OCI-LY3 (cell line): ENCODE data around the gene CBY2.

Experiments
- H2AFZ ChIP-seq: fragments of 200-600, 300-600 bp; shearing (Covaris generic); 2 replicates; pipeline ENCODE4 v1.6.0; 2014; ENCODE audit warnings: antibody characterized with exemption, low read depth, low read length
- H3K27ac ChIP-seq: fragments of 200-600, 300-600 bp; sonication (generic); 2 replicates; pipeline ENCODE4 v1.5.1; 2014; ENCODE audit warnings: mild to moderate bottlenecking, low read length, moderate library complexity, mixed read lengths
- H3K27me3 ChIP-seq: fragments of 200-600, 300-600 bp; sonication (generic); 2 replicates; pipeline ENCODE4 v1.6.1; 2014; ENCODE audit warnings: low read depth, low read length, mixed read lengths
- H3K36me3 ChIP-seq: fragments of 200-600, 300-600 bp; sonication (generic); replicated peaks from 2 replicates; pipeline ENCODE3; 2014; ENCODE audit warnings: low read depth, low read length, mixed read lengths
- H3K4me1 ChIP-seq: fragments of 300-600, 200-600 bp; sonication (generic); 2 replicates; pipeline ENCODE4 v1.6.1; 2014; ENCODE audit warnings: low read length, mixed read lengths
- H3K4me2 ChIP-seq: fragments of 200-600, 300-600 bp; sonication (generic); 2 replicates; pipeline ENCODE4 v1.6.1; 2014; ENCODE audit warnings: low read length, mixed read lengths
- H3K4me3 ChIP-seq: fragments of 300-600, 200-600 bp; sonication (generic); 2 replicates; pipeline ENCODE4 v1.5.1; 2014; ENCODE audit warnings: antibody characterized with exemption, mild to moderate bottlenecking, low read length, moderate library complexity
- H3K79me2 ChIP-seq: fragments of 300-600, 200-600 bp; shearing (Covaris generic); 2 replicates; pipeline ENCODE4 v1.6.1; 2014; ENCODE audit warnings: mild to moderate bottlenecking, low read length, mixed read lengths
- H3K9ac ChIP-seq: fragments of 300-600, 200-600 bp; shearing (Covaris generic); 2 replicates; pipeline ENCODE4 v1.6.0; 2014; ENCODE audit warnings: mild to moderate bottlenecking, low read length, moderate library complexity
- H3K9me3 ChIP-seq: fragments of 200-600, 300-600 bp; shearing (Covaris generic); 2 replicates; pipeline ENCODE4 v1.6.1; 2014; ENCODE audit warnings: low read length, mixed read lengths; ENCODE audit not compliant: insufficient read depth
- H4K20me1 ChIP-seq: fragments of 200-600, 300-600 bp; sonication (generic); 2 replicates; pipeline ENCODE4 v1.6.1; 2016; ENCODE audit warnings: low read length, mixed read lengths; ENCODE audit not compliant: insufficient read depth
- EZH2phosphoT487 ChIP-seq: fragments of 200-600 bp; shearing (Covaris generic); IDR thresholded peaks from 2 replicates; pipeline ENCODE4 v1.6.1; 2018; ENCODE audit warnings: antibody characterized with exemption, mixed run types, low read depth
- TF ChIP-seq, protein P1 (sequence below): fragments of 200-600, 300-600 bp; sonication (generic); IDR thresholded peaks from 2 replicates; pipeline ENCODE4 v1.5.1; 2014; ENCODE audit warnings: antibody characterized with exemption, low read length, low read depth

The CBY2 gene

DNA sequence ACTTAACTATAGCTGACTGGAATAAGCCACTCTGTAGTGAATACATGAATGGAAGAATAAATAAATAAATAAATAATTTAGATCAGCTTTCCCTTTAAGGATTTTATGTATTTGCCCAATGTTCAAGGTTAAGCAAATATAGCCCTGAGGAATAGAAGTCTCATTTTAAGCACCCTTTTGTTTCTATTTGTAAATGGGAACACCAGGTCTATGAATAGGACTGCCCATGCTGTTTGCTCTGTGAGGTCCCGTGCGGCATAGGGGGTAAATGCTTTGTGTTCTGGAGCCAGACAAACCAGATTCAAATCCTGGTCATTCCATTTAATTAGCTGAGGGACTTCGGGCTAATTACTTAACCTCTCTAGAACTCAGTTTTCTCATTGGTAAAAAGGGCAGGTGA, 29.3 kb downstream of the CBY2 start:
- TF ChIP-seq EZH2phosphoT487, result no peak
- TF ChIP-seq, protein P1, sequence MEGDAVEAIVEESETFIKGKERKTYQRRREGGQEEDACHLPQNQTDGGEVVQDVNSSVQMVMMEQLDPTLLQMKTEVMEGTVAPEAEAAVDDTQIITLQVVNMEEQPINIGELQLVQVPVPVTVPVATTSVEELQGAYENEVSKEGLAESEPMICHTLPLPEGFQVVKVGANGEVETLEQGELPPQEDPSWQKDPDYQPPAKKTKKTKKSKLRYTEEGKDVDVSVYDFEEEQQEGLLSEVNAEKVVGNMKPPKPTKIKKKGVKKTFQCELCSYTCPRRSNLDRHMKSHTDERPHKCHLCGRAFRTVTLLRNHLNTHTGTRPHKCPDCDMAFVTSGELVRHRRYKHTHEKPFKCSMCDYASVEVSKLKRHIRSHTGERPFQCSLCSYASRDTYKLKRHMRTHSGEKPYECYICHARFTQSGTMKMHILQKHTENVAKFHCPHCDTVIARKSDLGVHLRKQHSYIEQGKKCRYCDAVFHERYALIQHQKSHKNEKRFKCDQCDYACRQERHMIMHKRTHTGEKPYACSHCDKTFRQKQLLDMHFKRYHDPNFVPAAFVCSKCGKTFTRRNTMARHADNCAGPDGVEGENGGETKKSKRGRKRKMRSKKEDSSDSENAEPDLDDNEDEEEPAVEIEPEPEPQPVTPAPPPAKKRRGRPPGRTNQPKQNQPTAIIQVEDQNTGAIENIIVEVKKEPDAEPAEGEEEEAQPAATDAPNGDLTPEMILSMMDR, result no peak
- no peak overlapping the region for H3K4me3 ChIP-seq
- H3K36me3 ChIP-seq, result no peaks in the 10 kb centered on the region
- peaks cover 26% of the 10 kb centered on the region for H3K27me3 ChIP-seq
- H3K27ac ChIP-seq, result no peak overlapping the region
- no peaks in the 10 kb centered on the region for H4K20me1 ChIP-seq
- H3K4me2 ChIP-seq, result no peak overlapping the region
- H3K4me1 ChIP-seq, result peaks cover 17% of the 10 kb centered on the region
- no peak overlapping the region for H2AFZ ChIP-seq
- no peaks in the 10 kb centered on the region for H3K79me2 ChIP-seq
- no peak overlapping the region for H3K9ac ChIP-seq
- no peaks in the 10 kb centered on the region for H3K9me3 ChIP-seq

DNA sequence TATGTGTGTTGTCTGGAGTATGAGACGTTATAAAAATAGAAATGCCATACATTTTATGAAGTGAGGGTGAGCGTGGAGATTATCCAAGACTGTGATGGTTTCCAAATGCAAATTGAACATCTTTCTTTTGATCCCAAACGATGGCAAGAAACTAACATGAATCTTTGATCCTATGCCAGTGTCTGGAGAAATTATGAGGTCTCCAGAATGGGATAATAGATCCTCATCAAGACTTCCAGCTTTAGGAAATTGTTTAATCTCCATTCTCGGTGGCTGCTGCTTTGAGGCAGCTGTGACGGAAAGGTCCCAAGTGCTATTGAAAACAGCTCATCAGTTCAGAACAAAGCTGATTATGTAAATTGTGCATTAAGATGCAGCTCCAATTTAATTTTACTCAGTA, 30.8 kb downstream of the CBY2 start:
- TF ChIP-seq EZH2phosphoT487, result no peak
- TF ChIP-seq, protein P1, result no peak
- no peaks in the 10 kb centered on the region for H3K36me3 ChIP-seq
- no peaks in the 10 kb centered on the region for H3K79me2 ChIP-seq
- H3K9me3 ChIP-seq, result no peaks in the 10 kb centered on the region
- H3K27me3 ChIP-seq, result peaks cover 26% of the 10 kb centered on the region
- H3K4me3 ChIP-seq, result no peak overlapping the region
- H2AFZ ChIP-seq, result no peak overlapping the region
- H4K20me1 ChIP-seq, result no peaks in the 10 kb centered on the region
- H3K4me2 ChIP-seq, result no peak overlapping the region
- peaks cover 10% of the 10 kb centered on the region for H3K4me1 ChIP-seq
- no peak overlapping the region for H3K27ac ChIP-seq
- no peak overlapping the region for H3K9ac ChIP-seq

DNA sequence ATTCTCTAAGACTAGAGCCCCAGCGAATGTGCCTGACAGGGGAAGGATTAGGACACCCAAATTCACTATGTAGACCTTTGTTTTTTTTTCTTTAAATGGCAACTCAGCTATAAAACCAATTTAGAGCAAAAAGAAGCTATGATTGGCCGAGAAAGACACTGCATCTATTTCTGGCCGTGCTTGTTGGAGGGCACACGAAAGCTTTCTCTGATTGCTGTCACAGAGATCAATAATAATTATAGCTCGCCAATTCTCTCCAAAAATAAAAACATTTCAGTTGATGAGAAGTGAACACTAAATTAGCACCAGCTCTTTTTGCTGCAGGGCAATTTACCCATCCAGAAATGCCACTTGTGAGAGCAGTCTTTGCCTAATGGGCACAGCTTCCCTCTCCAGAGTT, 31.2 kb downstream of the CBY2 start:
- no peaks in the 10 kb centered on the region for H3K79me2 ChIP-seq
- H3K36me3 ChIP-seq, result no peaks in the 10 kb centered on the region
- H3K9me3 ChIP-seq, result no peaks in the 10 kb centered on the region
- TF ChIP-seq, protein P1, result no peak
- no peak for TF ChIP-seq EZH2phosphoT487
- H3K9ac ChIP-seq, result no peak overlapping the region
- no peak overlapping the region for H3K4me2 ChIP-seq
- peaks cover 6% of the 10 kb centered on the region for H3K4me1 ChIP-seq
- H3K27me3 ChIP-seq, result peaks cover 26% of the 10 kb centered on the region
- no peak overlapping the region for H3K4me3 ChIP-seq
- H3K27ac ChIP-seq, result no peak overlapping the region
- H2AFZ ChIP-seq, result no peak overlapping the region; the same call in 1 of the 2 replicates
- no peaks in the 10 kb centered on the region for H4K20me1 ChIP-seq

GRCh38 chr13:45737571-45738017, 35.5 kb downstream of the CBY2 start:
- Histone ChIP-seq H3K9me3 (no peaks in the 10 kb centered on the region), H3K4me1 (no peaks in the 10 kb centered on the region), H4K20me1 (no peaks in the 10 kb centered on the region), H2AFZ (no peak overlapping the region), H3K27ac (no peak overlapping the region), H3K4me3 (no peak overlapping the region), H3K9ac (no peak overlapping the region), H3K4me2 (no peak overlapping the region), H3K79me2 (no peaks in the 10 kb centered on the region), H3K36me3 (no peaks in the 10 kb centered on the region), H3K27me3 (peaks cover 27% of the 10 kb centered on the region)
- TF ChIP-seq, protein P1, result peak; percentile 24; the same call in 1 of the 2 replicates
- no peak for TF ChIP-seq EZH2phosphoT487
